ENCODE data around the gene DNAH2. TPM values are rescaled to one million over a fixed set of nuclear protein-coding genes. Genes with fewer than 3 reads are reported as not detected.

Gene DNAH2
- total and polyA plus RNA-seq, 2 of the 8 experiments (the other 6 are each of a cell fraction or from before 2014, with no cell fraction given): 0.13 to 0.18 TPM

DNA sequence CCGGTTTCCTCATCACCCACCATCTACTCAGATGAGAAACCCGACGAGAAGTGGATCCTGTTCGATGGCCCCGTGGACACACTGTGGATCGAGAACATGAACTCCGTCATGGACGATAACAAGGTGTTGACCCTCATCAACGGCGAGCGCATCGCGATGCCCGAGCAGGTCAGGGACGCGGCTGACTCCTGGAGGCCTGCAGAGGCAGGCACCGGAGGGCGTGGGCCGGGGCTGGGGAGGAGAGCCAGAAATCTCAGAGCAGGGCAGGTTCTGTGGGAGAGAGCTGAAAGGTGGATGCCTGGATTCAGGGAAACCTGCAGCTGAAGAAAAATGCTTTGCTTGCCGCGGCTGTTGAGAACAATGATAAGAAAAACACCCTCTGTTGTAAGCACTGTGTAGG is 69.3 kb downstream of the DNAH2 start:
- no peaks in the 10 kb centered on the region for H3K9me3 ChIP-seq (ENCODE audit: insufficient read depth in 2 of 2, low read depth in 1 of 2, low read length in 1 of 2)
- no peak overlapping the region for H3K18ac ChIP-seq (ENCODE audit: extremely low read depth, low read length)
- H3K4me1 ChIP-seq (replicated peaks in 1 of 4; ENCODE audit: control insufficient read depth in 3 of 4, insufficient read depth in 4 of 4, low read length in 3 of 4): no peaks in the 10 kb centered on the region
- DNase-seq (ENCODE audit: low read depth in 1 of 2, low spot score in 2 of 2) (no peak), FAIRE-seq (no peak)
- no peaks in the 10 kb centered on the region for H3K23me2 ChIP-seq (ENCODE audit: low read depth, low read length)
- no peak overlapping the region for H2BK120ac ChIP-seq (replicated peaks; ENCODE audit: low read depth, low read length)
- no peak overlapping the region for H3K4me3 ChIP-seq (ENCODE audit: extremely low read depth in 1 of 4, insufficient read depth in 2 of 4, low read depth in 3 of 4, low read length in 4 of 4)
- H2BK15ac ChIP-seq (ENCODE audit: low read length): no peak overlapping the region
- H3K27ac ChIP-seq (ENCODE audit: low read depth, low read length): no peak overlapping the region
- no peak overlapping the region for H3K9ac ChIP-seq (replicated peaks in 1 of 4; ENCODE audit: extremely low read depth in 1 of 4, low read depth in 3 of 4, low read length in 3 of 4)
- POLR2A ChIA-PET (ENCODE audit: partially characterized antibody): interaction anchor here (0.6 to 1.4 kb wide), 2 partner anchors 9 to 19 kb away, joined by 3 to 5 read pairs; no protein-coding TSS in a partner anchor
- no peaks in the 10 kb centered on the region for H4K20me1 ChIP-seq (replicated peaks in 1 of 2; ENCODE audit: control insufficient read depth in 1 of 2, insufficient read depth in 2 of 2, low read length in 2 of 2)
- H2AFZ ChIP-seq (ENCODE audit: low read length): no peak overlapping the region
- no peaks in the 10 kb centered on the region for H3K36me3 ChIP-seq (ENCODE audit: control insufficient read depth in 2 of 4, insufficient read depth in 4 of 4, low read length in 3 of 4)
- no peak overlapping the region for H2AK5ac ChIP-seq (ENCODE audit: low read depth, low read length)
- no peak overlapping the region for H3K56ac ChIP-seq (replicated peaks; ENCODE audit: insufficient read length, low read depth, low read length)
- no peaks in the 10 kb centered on the region for H3K79me2 ChIP-seq (ENCODE audit: control insufficient read depth in 1 of 2, insufficient read depth in 2 of 2, low read length in 2 of 2)
- no peak overlapping the region for H2BK12ac ChIP-seq (ENCODE audit: low read depth, low read length)
- no peak overlapping the region for H4K8ac ChIP-seq (ENCODE audit: extremely low read depth, insufficient read depth, low read length)
- CTCF ChIA-PET (ENCODE audit: partially characterized antibody): interaction anchor here (0.6 to 2.2 kb wide), 6 partner anchors 14 to 99 kb away, joined by 3 to 8 read pairs (median 4); partner anchors contain the start of genes DNAH2, TP53 and WRAP53
- no peak overlapping the region for H2BK20ac ChIP-seq (ENCODE audit: low read length)
- H3K14ac ChIP-seq (ENCODE audit: insufficient read length): no peak overlapping the region
- H4K5ac ChIP-seq (ENCODE audit: insufficient read length, low read depth, low read length): no peak overlapping the region
- 88% methylated on average over 21 of the region's 21 CpGs; no CpG with 5 or more reads in 1 of the 2 experiments for WGBS, 2 experiments (ENCODE audit: extremely low coverage in 1 of 2, insufficient coverage in 1 of 2, insufficient read length in 1 of 2, insufficient replicate concordance in 2 of 2, low coverage in 1 of 2, low lambda C conversion rate in 2 of 2, missing lambda C conversion rate in 1 of 2)
- H3K79me1 ChIP-seq (ENCODE audit: low read depth, low read length): no peaks in the 10 kb centered on the region
- no peak for TF ChIP-seq SAP30 (IDR thresholded peaks at IDR 0.05; ENCODE audit: insufficient read depth, insufficient replicate concordance, low read length)
- TF ChIP-seq KDM4A (IDR thresholded peaks at IDR 0.05; ENCODE audit: low read depth, low read length, severe bottlenecking): no peak
- TF ChIP-seq SRF (IDR thresholded peaks at IDR 0.05; ENCODE audit: low read depth, low read length): no peak
- no peak overlapping the region for H3K4ac ChIP-seq (replicated peaks; ENCODE audit: insufficient read length, low read depth, low read length)
- no peak overlapping the region for H2BK5ac ChIP-seq (ENCODE audit: low read depth, low read length)
- no peak overlapping the region for H3K4me2 ChIP-seq (ENCODE audit: insufficient read depth in 1 of 2, low read depth in 2 of 2, low read length in 2 of 2)
- no peaks in the 10 kb centered on the region; a peak in 4 of 7 replicates for H3K27me3 ChIP-seq (replicated peaks in 1 of 4; ENCODE audit: control insufficient read depth in 3 of 4, extremely low read depth in 1 of 4, insufficient read depth in 3 of 4, low read length in 3 of 4)
- H4K91ac ChIP-seq (replicated peaks; ENCODE audit: insufficient read length, low read length): no peak overlapping the region
- H3K23ac ChIP-seq (ENCODE audit: insufficient read length): no peak overlapping the region
